Liver (tissue), 9 donors: Measurements from ENCODE around the gene CRAMP1. TPM values are rescaled to one million over a fixed set of nuclear protein-coding genes. Genes with fewer than 3 reads are reported as not detected.

Source experiments
- DNase-seq: peaks from one replicate; pipeline ENCODE4 v3.0.0-alpha.2; 2017; ENCODE audit warnings: low spot score
- H3K27ac ChIP-seq, 2 donors: one replicate each; pipeline ENCODE4 v1.7.0; 2013; ENCODE audit warnings: inconsistent platforms in 2 of 2, low read length in 2 of 2, control low read depth in 1 of 2, low read depth in 1 of 2, mild to moderate bottlenecking in 1 of 2
- H3K27me3 ChIP-seq, 4 donors: one replicate each; pipeline versions ENCODE4 v1.6.1 to v1.7.0; 2013; ENCODE audit warnings: low read length in 3 of 4, inconsistent platforms in 1 of 4, mild to moderate bottlenecking in 1 of 4, moderate library complexity in 1 of 4; ENCODE audit not compliant: control insufficient read depth in 4 of 4, insufficient read depth in 4 of 4
- H3K36me3 ChIP-seq, 4 donors: one replicate each; pipeline versions ENCODE4 v1.6.1 to v1.7.0; 2013; ENCODE audit warnings: low read length in 3 of 4, mild to moderate bottlenecking in 3 of 4, low read depth in 1 of 4, moderate library complexity in 1 of 4; ENCODE audit not compliant: control insufficient read depth in 4 of 4, insufficient read depth in 3 of 4
- H3K4me1 ChIP-seq, 4 donors: one replicate each; pipeline versions ENCODE4 v1.6.1 to v1.7.0; 2013; ENCODE audit warnings: low read length in 3 of 4, mild to moderate bottlenecking in 3 of 4, moderate library complexity in 1 of 4; ENCODE audit not compliant: control insufficient read depth in 4 of 4, insufficient read depth in 4 of 4
- H3K4me3 ChIP-seq, 3 donors: one replicate each; pipeline versions ENCODE4 v1.6.1 to v1.7.0; 2013; ENCODE audit warnings: low read length in 3 of 3, control low read depth in 1 of 3, low read depth in 1 of 3, mild to moderate bottlenecking in 1 of 3
- H3K9ac ChIP-seq, 2 donors: one replicate each; pipeline ENCODE4 v1.7.0; 2013; ENCODE audit warnings: low read length in 2 of 2, mild to moderate bottlenecking in 2 of 2, moderate library complexity in 2 of 2, control low read depth in 1 of 2, low read depth in 1 of 2
- H3K9me3 ChIP-seq, 4 donors: one replicate each; pipeline versions ENCODE4 v1.6.1 to v1.7.0; 2013; ENCODE audit warnings: low read length in 3 of 4; ENCODE audit not compliant: control insufficient read depth in 4 of 4
- CTCF ChIP-seq: fragments of 150-350 bp; IDR thresholded peaks from 2 replicates; pipeline ENCODE4 v1.5.1; 2017; ENCODE audit warnings: improper control_type of control experiment, low read depth, low read length; ENCODE audit not compliant: missing input control
- FOXA1 ChIP-seq: IDR thresholded peaks from 2 replicates; pipeline ENCODE4 v1.6.1; 2016; ENCODE audit warnings: antibody characterized with exemption
- GABPA ChIP-seq, 2 donors: IDR thresholded peaks in 1 of 2; conservative IDR thresholded peaks in 1 of 2; 2 replicates each; pipeline ENCODE4 v1.6.1; 2016; ENCODE audit warnings: antibody characterized with exemption in 2 of 2, mild to moderate bottlenecking in 1 of 2, moderate library complexity in 1 of 2
- HNF4A ChIP-seq, 2 donors: conservative IDR thresholded peaks; 2 replicates each; pipeline ENCODE4 v1.6.1; 2016; ENCODE audit warnings: antibody characterized with exemption in 2 of 2, mild to moderate bottlenecking in 2 of 2
- HNF4G ChIP-seq: IDR thresholded peaks from 2 replicates; pipeline ENCODE4 v1.6.1; 2016; ENCODE audit warnings: antibody characterized with exemption
- JUND ChIP-seq, 2 donors: IDR thresholded peaks; 2 replicates each; pipeline ENCODE4 v1.6.1; 2016; ENCODE audit warnings: antibody characterized with exemption in 2 of 2
- NR2F2 ChIP-seq: IDR thresholded peaks from 2 replicates; pipeline ENCODE4 v1.6.1; 2016; ENCODE audit warnings: antibody characterized with exemption
- REST ChIP-seq: IDR thresholded peaks from 2 replicates; pipeline ENCODE4 v1.6.1; 2016; ENCODE audit warnings: antibody characterized with exemption, mild to moderate bottlenecking
- TAF1 ChIP-seq: conservative IDR thresholded peaks from 2 replicates; pipeline ENCODE4 v1.6.1; 2016; ENCODE audit warnings: antibody characterized with exemption, mild to moderate bottlenecking
- WGBS: extraction: QIAGEN DNeasy Blood & Tissue Kit; methylation state at CpG from one replicate; pipeline ENCODE4 v1.1.7; 2013; 5-methylcytosine and 5-hydroxymethylcytosine counted together
- polyA plus RNA-seq, 2 donors: library from polyadenylated mRNA; stranded (reverse) in 1 of 2; unstranded in 1 of 2; fragments of 200-250 nt in 1 of 2; fragments of >200 nt in 1 of 2; fragmentation: Nextera tagmentation in 1 of 2; extraction: Ambion mirVana in 1 of 2; gene quantifications; one replicate each; pipeline versions ENCODE4 v1.2.1 to v1.2.3, GENCODE V29; 2013 to 2015
- total RNA-seq, 2 donors: library from RNA; depleted of rRNA; stranded (reverse); fragments of >200 nt; gene quantifications; one replicate each; pipeline ENCODE4 v1.2.3, GENCODE V29; 2014
- donor health status: healthy.
- donor health status: healthy.
- donor health status: healthy.
- donor health status: healthy.
- donor health status: healthy.

CRAMP1 gene
- total and polyA plus RNA-seq, 4 donors = 1.1 to 6.4 (median 4.2) TPM

- H3K27ac ChIP-seq = no peak overlapping the region
- no peak overlapping the region for H3K9ac ChIP-seq
- no peak for DNase-seq
- H3K27me3 ChIP-seq = no peaks in the 10 kb centered on the region
- no peak overlapping the region for H3K4me3 ChIP-seq
- H3K36me3 ChIP-seq = peaks cover 6 to 77% (median 38%) of the 10 kb centered on the region in 4 donors
- TF ChIP-seq GABPA (IDR thresholded peaks at IDR 0.05 in 1 of 2, conservative IDR thresholded peaks at IDR 0.05 in 1 of 2) = no peak
- no peak for TF ChIP-seq TAF1
- no peaks in the 10 kb centered on the region for H3K9me3 ChIP-seq
- WGBS = 93% methylated on average over 11 of the region's 11 CpGs
- H3K4me1 ChIP-seq = no peaks in the 10 kb centered on the region
These were observed 25.4 kb downstream of the CRAMP1 start for GRCh38 chr16:1637526-1637925.

- no peak overlapping the region for H3K9ac ChIP-seq
- no peak overlapping the region for H3K4me3 ChIP-seq
- WGBS = 95% methylated on average over 8 of the region's 8 CpGs
These were observed 26.6 kb downstream of the CRAMP1 start for GRCh38 chr16:1638757-1639156.

GRCh38 chr16:1639282-1639681 is 27.1 kb downstream of the CRAMP1 start:
- Histone ChIP-seq H3K27me3 (no peaks in the 10 kb centered on the region), H3K9ac (no peak overlapping the region), H3K9me3 (no peaks in the 10 kb centered on the region), H3K4me1 (no peaks in the 10 kb centered on the region), H3K36me3 (peaks cover 7 to 75% (median 35%) of the 10 kb centered on the region in 4 donors), H3K4me3 (no peak overlapping the region), H3K27ac (no peak overlapping the region)
- TF ChIP-seq FOXA1 (no peak), HNF4A (conservative IDR thresholded peaks at IDR 0.05) (no peak), JUND (IDR thresholded peaks at IDR 0.05) (no peak), HNF4G (no peak), NR2F2 (no peak), CTCF (no peak), REST (no peak)
- no peak for DNase-seq
- WGBS = 87% methylated on average over 2 of the region's 2 CpGs

More at GRCh38 chr16:1638757-1639156, 26.6 kb downstream of the CRAMP1 start:
- no peak overlapping the region for H3K27ac ChIP-seq
- no peaks in the 10 kb centered on the region for H3K27me3 ChIP-seq
- no peak for TF ChIP-seq GABPA (IDR thresholded peaks at IDR 0.05 in 1 of 2, conservative IDR thresholded peaks at IDR 0.05 in 1 of 2)
- no peak for DNase-seq
- no peaks in the 10 kb centered on the region for H3K4me1 ChIP-seq
- peaks cover 7 to 75% (median 35%) of the 10 kb centered on the region in 4 donors for H3K36me3 ChIP-seq
- no peaks in the 10 kb centered on the region for H3K9me3 ChIP-seq
